K562 (cell line): Measurements from ENCODE around the gene CREB5.

Source experiments
- BRF2 ChIP-seq: IDR thresholded peaks from 3 replicates; pipeline ENCODE4 v1.6.1; 2011; ENCODE audit warnings: borderline replicate concordance, mild to moderate bottlenecking; ENCODE audit not compliant: insufficient read length, insufficient read depth
- CREB1 ChIP-seq, 2 experiments: sonication (generic) in 1 of 2; formaldehyde crosslinking in 1 of 2; IDR thresholded peaks; 2 replicates each; pipeline versions ENCODE4 v1.6.1 to v1.8.0; 2012 to 2022; ENCODE audit warnings: inconsistent platforms in 1 of 2, mild to moderate bottlenecking in 1 of 2, missing genetic modification reagents in 1 of 2, moderate library complexity in 1 of 2
- HIVEP1 ChIP-seq: fragments of 250-450 bp; sonication (Bioruptor Pico); IDR thresholded peaks from 2 replicates; pipeline ENCODE4 v1.4.0; 2020; ENCODE audit warnings: mild to moderate bottlenecking
- JUN ChIP-seq, 2 experiments: sonication (generic) in 1 of 2; formaldehyde crosslinking in 1 of 2; IDR thresholded peaks; 2 replicates each; pipeline versions ENCODE4 v1.6.1 to v1.8.0; 2012 to 2022; ENCODE audit warnings: borderline replicate concordance in 2 of 2, mild to moderate bottlenecking in 2 of 2, improper control_type of control experiment in 1 of 2, low read depth in 1 of 2, low read length in 1 of 2, missing genetic modification reagents in 1 of 2
- POLR2A ChIP-seq: fragments of 450-650 bp; conservative IDR thresholded peaks from 2 replicates; pipeline ENCODE4 v1.6.1; 2016
- REST ChIP-seq, 2 experiments: fragments of 450-650 bp; formaldehyde crosslinking in 1 of 2; IDR thresholded peaks; 2 replicates each; pipeline versions ENCODE4 v1.4.0 to v1.6.1; 2014 to 2020; ENCODE audit warnings: mild to moderate bottlenecking in 2 of 2, borderline replicate concordance in 1 of 2, low read depth in 1 of 2
- SAFB2 ChIP-seq: fragments of 200-400 bp; formaldehyde crosslinking; IDR thresholded peaks from 2 replicates; pipeline ENCODE4 v1.6.1; 2018; ENCODE audit warnings: borderline replicate concordance, low read length, low read depth, moderate library complexity; ENCODE audit not compliant: severe bottlenecking
- SMAD3 ChIP-seq: fragments of 450-650 bp; formaldehyde crosslinking; conservative IDR thresholded peaks from 2 replicates; pipeline ENCODE4 v1.4.0; 2020; ENCODE audit warnings: mild to moderate bottlenecking
- ZC3H8 ChIP-seq: fragments of 450-650 bp; IDR thresholded peaks from 2 replicates; pipeline ENCODE4 v1.6.1; 2017
- ZFX ChIP-seq: sonication (generic); formaldehyde crosslinking; IDR thresholded peaks from 2 replicates; pipeline ENCODE4 v1.8.0; 2022; ENCODE audit warnings: mild to moderate bottlenecking, missing genetic modification reagents, moderate library complexity
- ZNF3 ChIP-seq: fragments of 250-450 bp; sonication (Bioruptor Pico); IDR thresholded peaks from 2 replicates; pipeline ENCODE4 v1.5.0; 2021; ENCODE audit warnings: mild to moderate bottlenecking, moderate library complexity
- ZNF507 ChIP-seq: conservative IDR thresholded peaks from 2 replicates; pipeline ENCODE4 v1.6.1; 2017; ENCODE audit warnings: missing genetic modification characterization, missing compliant biosample characterization

GRCh38 chr7:28419716-28420115 is 7.4 kb downstream of the CREB5 start:
- TF ChIP-seq JUN (IDR thresholded peaks at IDR 0.05; ENCODE audit: borderline replicate concordance, low read depth, low read length) (no peak), JUN (CRISPR knock-in tag; IDR thresholded peaks at IDR 0.05; ENCODE audit: borderline replicate concordance) (no peak), CREB1 (IDR thresholded peaks at IDR 0.05) (no peak), CREB1 (CRISPR knock-in tag; IDR thresholded peaks at IDR 0.05) (no peak), SMAD3 (CRISPR knock-in tag) (no peak), POLR2A (no peak), ZNF507 (tag) (no peak), ZNF3 (CRISPR knock-in tag) (no peak), SAFB2 (no peak), HIVEP1 (CRISPR knock-in tag) (no peak), ZFX (CRISPR knock-in tag) (no peak), ZC3H8 (no peak), BRF2 (no peak), REST (IDR thresholded peaks at IDR 0.05; ENCODE audit: borderline replicate concordance) (no peak), REST (CRISPR knock-in tag; IDR thresholded peaks at IDR 0.05; ENCODE audit: low read depth) (no peak)
